Right ventricle myocardium superior (tissue), 1 donor: Measurements from ENCODE around the gene CRACR2B. TPM values are rescaled to one million over a fixed set of nuclear protein-coding genes. Genes with fewer than 3 reads are reported as not detected.

Experiments used
- ATAC-seq: fragments of 200-7000 bp; cut with Tn5 transposase; one replicate; pipeline ENCODE4 v1.9.1; 2020; ENCODE audit warnings: mild to moderate bottlenecking; ENCODE audit not compliant: poor library complexity
- DNase-seq: peaks from one replicate; pipeline ENCODE4 v3.0.0-alpha.2; 2020
- intact Hi-C: fragments of 100-400 bp; cut with DNase I; formaldehyde crosslinking; loops from one replicate; pipeline ENCODE4 v1.11.2; 2022
- total RNA-seq: library from RNA; stranded (reverse); fragmentation: NEBNext Ultra II Directional; extraction: Animal tissue kit (Norgen Biotek cat#: 25700); gene quantifications from one replicate; pipeline ENCODE4 v1.2.1, GENCODE V29; 2021
- donor health status: DM: no; HTN: yes; CAD: no; lungs with severe emphysema.

Gene CRACR2B
- total RNA-seq, 1 donor from 2014 or later: 18.9 TPM

DNA sequence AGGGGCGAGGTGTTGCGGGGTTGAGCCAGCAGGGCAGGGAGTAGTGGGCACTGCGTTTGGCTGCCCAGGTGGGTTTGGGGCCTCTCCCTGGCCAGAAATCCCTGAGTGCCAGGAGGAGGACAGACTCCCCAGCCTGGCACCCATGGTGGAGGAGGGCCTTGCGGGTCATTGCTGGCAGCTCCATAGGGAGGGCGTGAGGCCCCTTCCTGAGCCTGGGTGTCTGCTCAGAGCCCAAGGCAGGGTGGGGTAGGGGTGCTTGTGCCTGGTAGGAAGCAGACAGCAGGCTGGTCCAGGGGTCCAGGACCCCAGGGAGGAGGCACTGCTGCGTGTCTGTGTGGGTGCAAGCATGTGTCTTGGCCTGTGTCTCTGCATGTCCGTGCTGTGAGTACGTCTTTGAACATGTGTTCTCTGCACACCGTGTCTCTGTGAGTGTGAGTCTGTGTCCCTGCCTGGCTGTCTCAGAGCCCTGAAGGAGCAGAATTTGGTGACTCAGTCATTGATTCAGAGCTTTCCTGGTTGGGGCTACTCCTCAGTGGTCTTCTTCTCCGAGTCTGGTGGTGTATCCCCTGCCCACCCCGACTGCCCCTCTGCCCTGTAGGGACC lies 18.9 kb downstream of the CRACR2B start:
- no peak for ATAC-seq

DNA sequence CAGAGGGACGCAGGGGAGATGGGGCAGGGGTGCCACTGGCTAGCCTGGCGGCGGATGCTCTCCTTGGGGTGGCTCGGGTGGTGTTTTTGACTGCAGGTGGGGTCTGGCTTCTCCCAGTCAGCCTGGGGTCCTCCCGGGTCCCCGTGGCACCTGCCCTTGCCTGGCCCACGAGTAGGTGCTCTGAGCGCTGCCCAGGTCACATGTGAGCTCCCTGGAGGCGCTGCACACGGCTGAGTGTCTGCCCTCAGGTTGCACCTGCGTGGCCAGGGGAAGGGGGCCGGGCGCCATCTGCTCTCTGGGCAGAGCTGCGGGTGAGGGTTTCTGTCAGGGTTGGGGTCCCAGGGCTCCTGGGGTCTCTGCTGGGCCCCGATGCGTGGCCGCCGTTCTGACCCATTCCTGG lies 20.2 kb downstream of the CRACR2B start:
- DNase-seq (no peak), ATAC-seq (no peak)
- intact Hi-C loops: loop anchor here (5.0 kb wide), 1 partner anchor 204 kb away; no protein-coding TSS in a partner anchor

More for the DNA sequence above, 18.9 kb downstream of the CRACR2B start:
- intact Hi-C loops: loop anchor here (5.0 kb wide), 1 partner anchor 206 kb away; no protein-coding TSS in a partner anchor
- DNase-seq: no peak

DNA sequence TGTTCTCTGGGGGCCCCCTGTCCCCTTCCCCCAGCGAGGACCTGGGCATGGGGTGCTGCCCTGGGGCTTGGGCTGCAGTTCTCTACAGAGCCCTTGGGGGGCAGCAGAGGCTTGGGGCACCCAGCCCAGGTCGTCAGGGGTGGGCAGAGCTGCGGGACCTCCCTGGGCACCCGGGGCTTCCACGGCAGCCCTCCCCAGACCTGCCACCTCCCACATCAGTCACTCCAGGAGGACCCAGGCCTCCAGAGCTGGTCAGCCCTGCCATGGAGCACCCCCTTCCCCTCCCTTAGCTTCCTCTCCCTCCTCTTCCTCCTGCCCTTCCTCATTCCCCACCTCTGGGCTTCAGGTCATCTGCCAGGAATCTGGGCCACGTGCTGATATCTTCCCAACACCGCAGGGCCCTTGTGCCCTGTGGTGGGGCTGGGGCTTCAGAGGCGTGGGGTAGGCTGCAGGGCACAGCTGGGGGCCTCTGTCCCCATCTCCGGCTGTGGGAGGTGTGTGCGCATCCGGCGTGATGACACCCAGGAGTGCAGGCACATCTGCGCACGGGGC lies 20.7 kb downstream of the CRACR2B start:
- DNase-seq (peak; percentile 67), ATAC-seq (no peak)
- intact Hi-C loops: loop anchor here (5.0 kb wide), 1 partner anchor 204 kb away; no protein-coding TSS in a partner anchor

DNA sequence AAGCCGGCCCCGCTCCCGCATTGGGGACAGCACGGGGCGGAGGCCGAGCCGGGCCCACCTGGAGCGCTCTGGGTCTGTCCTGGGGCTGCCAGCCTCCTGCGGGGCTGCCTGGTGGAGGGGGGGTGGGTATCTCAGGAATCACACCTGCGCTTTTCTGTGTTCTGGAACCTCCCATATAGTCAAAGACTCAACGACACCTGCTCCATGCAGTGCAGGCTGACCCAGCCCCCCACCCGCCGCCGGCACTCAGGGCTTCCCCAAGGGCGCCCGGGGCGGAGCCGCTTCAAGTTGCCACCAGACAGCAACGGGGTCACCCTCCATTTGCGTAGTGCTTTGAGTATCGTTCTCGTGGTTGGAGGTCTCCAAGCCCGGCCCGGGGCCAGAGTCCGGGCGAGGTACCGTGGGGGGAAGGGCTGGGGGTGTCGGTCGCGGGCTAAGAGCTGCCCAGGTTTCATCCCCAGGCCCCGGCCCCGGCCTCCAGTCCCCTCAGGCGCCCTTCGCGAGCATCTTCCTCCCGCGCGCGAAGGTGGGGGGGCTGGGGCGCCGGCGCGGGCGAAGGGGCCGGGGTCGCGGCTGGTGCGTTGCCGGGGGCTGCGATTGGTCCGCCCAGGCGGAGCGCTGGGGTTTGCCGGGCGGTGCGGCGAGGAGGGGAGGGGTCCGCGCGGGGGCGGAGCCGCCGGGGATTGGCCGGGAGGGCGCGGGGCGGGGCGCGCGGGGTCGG lies 21.5 kb downstream of the CRACR2B start:
- intact Hi-C loops: loop anchor here (5.0 kb wide), 1 partner anchor 203 kb away; no protein-coding TSS in a partner anchor
- no peak for DNase-seq
- ATAC-seq: no peak

DNA sequence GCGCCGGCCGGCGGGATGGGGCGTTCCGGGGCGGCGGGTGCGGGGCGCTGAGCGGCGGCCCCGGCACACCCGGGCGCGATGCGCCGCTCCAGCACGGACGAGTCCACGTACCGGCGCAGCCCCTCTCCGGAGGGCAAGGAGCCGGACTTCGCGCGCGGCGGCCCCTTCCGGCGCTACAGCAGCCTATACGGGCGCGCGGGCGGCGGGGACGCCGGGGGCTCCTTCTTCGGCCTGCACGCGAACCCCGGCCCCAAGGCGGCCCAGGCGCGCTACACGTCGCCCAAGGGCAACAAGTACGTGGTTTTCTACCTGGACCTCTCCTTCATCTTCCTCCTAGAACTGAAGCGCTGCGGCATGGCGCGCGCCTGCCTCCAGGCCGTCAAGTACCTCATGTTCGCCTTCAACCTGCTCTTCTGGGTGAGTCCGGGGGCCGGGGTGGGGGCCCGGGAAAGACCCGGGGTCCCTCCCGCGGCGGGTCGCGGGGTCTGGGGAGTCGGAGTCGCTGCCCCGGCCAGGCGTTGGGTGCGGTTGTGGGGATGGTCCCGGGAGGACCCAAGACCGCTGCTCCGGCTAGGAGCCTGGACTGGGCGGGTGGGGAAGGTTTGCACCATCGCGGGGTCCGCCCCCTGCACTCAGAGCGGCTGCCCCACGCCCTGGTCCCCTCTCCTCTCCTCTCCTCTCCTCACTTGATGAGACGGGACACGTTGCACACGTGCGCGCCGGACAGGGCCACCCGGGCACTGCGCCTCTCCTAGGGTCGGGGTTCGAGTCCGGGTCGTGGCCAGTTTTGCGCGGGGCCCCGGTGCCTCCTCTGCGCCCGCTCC lies 22.4 kb downstream of the CRACR2B start:
- DNase-seq: no peak
- no peak for ATAC-seq
- intact Hi-C loops: loop anchor here (5.0 kb wide), 1 partner anchor 202 kb away; no protein-coding TSS in a partner anchor

DNA sequence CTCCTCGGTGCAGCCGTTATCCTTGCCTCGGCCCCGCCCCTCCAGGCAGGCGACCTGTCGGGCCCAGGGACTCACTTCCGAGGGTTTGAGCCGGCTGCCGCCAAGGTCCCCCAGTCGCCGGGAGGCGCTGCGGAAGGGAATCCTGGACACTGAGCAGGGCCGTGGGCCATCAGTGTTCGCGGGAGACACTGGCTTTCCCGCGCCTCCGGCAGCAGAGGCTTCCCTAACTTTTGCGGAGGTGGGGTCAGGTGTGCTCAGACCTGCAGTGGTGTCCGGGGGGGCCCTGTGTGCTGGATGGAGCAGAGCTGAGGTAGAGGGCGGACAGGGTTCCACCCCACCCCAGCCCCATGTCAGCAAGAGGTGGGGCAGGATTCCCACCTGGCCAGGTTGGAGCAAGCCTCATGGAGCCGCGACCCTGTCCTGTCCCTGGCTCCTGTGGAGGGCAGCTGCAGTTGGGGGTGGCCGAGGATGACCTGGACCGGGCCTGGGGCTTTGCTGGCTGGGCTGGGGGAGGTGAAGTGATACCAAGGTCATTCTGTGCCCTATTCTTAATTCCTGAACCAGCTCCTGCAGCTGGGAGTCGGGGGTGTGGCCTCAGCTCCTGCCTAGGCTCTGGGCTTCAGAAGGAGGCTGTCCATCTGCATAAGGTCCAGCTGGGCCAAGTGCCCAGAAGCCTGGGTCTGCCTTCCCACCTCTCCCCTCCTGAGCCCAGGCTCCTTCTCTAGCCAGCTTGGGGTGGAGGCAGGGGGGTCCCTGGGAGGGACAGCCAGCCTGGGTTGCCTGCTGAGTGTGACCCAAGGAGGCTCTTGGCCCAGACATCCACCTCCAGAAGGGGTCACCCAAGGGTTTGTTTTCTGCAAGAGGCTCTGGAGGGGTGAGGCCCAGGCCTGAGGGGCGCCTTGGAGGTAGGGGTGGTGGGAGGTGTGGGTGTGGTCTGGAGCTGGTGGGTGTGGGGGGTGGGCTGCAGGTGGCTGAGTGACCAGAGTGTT lies 23.4 kb downstream of the CRACR2B start:
- no peak for ATAC-seq
- intact Hi-C loops: no loop called here
- no peak for DNase-seq

DNA sequence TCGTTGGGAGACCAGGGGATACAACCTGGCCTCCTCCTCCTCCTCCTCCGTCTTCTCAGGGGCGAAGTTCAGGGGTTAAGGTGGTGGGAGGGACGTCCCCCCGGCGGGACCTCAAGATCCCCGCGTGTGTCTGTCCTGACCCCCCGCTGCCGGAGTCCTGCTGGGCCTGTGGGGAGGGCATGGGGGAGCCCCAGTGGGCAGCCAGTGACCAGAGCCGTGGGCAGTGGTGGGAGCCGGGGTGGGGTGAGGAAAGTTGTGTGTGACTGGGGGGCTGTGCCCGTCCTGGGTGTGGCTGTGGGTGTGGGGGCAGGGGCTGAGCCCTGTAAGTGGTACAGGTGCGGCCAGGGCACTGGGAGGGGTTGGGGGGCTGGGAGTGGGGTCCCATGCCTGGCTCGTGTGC lies 25.0 kb downstream of the CRACR2B start:
- no peak for DNase-seq
- intact Hi-C loops: no loop called here
- no peak for ATAC-seq

DNA sequence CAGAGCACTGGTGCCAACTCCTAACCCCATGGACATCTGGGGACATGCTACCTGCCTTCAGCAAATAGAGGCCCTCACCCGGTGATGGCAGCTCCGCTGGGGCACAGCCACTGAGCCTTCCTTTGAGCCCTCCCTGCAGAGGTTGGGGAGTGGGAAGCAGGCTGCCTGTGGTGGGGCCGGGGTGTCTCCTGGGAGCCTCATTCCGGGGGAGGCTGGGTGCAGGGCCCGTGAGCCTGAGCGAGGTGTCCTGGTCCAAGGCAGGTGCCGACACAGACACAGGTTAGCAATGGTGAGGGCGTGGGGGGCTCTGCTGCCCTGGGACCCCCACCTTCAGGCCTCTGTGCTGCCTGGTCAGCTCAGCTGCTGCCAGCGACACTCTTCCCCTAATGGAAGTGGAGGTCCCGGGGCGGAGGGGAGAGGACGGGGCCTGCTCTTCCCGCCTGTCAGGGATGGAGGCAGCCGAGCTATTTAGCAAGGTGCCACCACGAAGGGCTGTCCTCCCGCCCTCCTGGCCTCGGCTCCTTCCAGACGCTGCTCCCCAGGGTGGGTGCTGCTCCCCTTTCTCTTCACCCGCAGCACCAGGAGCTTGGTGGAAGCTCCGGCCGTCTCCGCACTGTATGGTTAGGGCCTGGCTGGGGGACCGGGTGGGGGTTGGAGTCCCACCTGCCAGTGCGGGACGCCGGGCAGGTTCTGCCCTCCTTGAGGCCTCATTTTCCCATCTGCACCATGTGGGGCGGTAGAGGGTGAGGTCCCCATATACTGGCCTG lies 26.1 kb downstream of the CRACR2B start:
- intact Hi-C loops: no loop called here
- ATAC-seq (no peak), DNase-seq (no peak)

DNA sequence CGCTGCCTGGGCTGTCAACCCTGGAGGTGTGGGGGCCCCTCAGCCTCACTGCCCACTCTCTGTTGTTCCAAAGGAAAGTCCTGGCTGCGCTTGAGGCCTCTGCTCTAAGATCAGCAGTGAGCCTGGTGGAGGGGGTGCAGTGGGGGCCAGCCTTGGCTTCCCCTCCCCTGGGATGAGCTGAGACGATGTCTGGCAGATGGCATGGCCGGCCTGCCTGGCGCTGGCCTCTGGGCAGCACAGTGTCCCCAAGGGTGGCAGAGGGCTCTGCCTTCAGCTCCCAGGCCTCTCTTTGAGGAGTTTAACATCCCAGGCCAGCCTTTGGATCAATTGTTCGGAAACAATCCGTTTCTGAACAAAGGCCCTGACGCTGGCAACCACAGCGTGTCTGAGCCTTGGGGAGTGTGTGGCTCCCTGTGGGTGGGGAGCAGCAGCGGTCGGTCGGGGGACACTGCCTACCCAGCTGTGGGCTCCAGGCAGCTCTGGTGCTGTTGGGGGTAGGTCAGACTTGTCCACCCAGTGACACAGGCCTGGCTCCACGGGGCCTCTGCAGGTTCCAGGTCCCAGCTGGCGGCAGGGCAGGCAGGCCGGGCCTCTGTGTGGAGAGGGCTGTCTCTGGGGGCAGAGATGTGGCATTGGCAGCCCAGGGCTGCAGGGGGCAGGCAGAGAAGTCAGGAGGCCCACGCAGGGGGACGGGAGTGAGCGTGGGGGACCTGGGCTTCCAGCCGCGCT lies 27.0 kb downstream of the CRACR2B start:
- no peak for ATAC-seq
- intact Hi-C loops: no loop called here
- DNase-seq: no peak

DNA sequence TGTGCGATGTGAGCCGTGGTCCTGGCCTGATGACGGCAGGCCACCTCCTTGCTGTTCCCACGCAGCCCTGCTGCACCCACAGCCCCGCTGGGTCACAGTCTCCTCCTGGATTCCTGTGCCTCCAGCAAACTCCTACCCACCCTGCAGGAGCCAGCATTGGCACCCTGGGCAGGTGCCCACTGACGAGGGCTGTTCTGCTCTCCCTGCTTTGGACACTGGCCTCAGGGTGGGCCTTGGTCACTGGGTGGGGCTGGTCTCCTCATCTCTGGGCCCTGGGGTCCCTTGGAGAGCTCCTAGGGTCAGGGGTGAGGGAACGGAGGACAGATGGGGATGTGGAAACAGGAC lies 27.6 kb downstream of the CRACR2B start:
- no peak for DNase-seq
- no peak for ATAC-seq
- intact Hi-C loops: no loop called here

DNA sequence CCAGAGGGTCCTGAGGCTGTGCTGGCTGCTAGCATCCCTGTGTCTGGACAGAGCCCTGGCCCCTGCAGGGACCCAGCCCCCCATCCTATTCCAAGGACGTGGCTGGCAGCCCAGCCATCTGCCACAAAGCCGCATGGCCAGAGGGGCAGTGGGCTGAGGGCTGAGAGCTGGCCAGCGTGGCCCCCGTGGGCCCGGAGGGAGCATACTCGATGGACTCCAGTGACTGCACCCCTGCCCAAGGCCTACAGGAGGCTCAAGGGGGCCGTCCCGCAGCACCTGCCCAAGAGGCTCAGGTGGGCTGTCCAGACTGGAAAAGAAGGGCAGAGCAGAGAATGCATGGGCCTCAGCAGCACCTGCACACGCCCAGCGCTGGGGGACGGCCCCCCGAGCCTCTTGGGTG lies 28.1 kb downstream of the CRACR2B start:
- ATAC-seq: no peak
- DNase-seq: no peak
- intact Hi-C loops: no loop called here

DNA sequence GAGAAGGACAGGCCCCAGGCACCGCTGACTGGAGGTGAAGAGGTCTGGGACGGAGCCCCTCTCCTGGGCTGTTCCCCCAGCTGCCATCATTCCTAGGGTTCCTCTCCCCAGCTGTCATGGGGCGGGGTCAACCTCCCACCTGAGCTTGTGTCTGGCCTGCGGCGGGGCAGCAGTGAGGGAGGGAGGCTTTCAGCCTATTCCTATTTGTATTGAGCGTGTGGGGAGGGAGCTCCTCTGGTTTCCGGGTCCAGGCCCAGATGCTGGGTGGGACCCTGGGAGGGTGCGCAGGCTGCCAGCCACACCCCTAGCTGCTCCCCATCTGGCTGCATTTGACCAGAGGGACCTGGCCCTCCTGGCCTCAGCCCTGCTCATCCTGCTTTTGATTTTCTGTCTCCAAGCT lies 28.7 kb downstream of the CRACR2B start:
- intact Hi-C loops: no loop called here
- ATAC-seq (no peak), DNase-seq (no peak)

DNA sequence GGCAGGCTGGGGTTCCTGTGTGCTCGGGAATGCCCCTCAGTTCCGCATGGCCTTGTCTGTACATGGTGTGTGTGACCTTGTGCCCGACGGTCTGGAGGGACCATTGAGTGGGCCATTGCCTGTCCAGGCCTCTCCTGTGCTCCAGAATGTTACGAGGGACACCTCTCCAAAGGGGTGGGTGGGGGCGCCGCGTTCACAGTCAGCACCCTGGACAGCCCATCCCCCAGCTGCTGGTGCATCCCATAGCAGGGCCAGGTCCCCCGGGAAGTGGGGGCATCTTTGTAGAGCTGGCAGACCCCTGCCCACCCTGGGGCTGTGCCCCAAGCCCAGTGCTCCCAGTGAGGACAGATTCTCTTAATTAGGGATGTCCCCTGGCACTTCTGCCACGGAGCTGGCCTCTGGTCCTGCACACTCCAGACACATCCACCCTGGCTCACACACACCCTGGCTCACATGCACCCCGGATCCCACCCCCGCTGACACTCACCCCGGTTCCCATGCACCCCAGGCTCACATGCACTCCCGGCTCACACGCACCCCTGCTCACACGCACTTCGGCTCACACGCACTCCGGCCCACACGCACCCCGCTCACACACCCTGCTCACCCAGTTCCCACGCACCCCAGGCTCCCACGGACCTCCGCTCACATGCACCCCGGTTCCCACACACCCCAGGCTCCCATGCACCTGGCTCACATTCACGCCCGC lies 30.5 kb downstream of the CRACR2B start:
- intact Hi-C loops: no loop called here

DNA sequence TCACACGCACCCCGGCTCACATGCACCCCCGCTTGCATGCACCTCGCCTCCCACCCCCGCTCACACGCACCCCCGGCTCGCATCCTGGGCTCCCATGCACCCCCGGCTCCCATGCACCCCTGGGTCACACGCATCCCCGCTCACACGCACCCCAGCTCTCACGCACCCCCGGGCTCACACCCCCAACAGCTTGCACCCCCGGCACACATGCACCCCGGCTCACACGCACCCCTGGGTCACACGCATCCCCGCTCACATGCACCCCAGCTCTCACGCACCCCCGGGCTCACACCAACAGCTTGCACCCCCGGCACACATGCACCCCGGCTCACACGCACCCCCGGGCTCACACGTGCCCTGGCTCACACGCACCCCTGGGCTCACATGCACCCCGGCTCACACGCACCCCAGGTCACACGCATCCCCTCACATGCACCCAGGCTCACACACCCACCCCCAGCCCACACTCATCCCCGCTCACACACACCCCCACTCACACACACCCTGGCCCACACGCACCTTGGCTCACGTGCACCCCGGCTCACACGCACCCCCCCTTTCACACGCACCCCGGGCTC lies 31.1 kb downstream of the CRACR2B start:
- intact Hi-C loops: no loop called here
- ATAC-seq (no peak), DNase-seq (no peak)

More for the DNA sequence above, 30.5 kb downstream of the CRACR2B start:
- no peak for DNase-seq
- ATAC-seq: no peak

DNA sequence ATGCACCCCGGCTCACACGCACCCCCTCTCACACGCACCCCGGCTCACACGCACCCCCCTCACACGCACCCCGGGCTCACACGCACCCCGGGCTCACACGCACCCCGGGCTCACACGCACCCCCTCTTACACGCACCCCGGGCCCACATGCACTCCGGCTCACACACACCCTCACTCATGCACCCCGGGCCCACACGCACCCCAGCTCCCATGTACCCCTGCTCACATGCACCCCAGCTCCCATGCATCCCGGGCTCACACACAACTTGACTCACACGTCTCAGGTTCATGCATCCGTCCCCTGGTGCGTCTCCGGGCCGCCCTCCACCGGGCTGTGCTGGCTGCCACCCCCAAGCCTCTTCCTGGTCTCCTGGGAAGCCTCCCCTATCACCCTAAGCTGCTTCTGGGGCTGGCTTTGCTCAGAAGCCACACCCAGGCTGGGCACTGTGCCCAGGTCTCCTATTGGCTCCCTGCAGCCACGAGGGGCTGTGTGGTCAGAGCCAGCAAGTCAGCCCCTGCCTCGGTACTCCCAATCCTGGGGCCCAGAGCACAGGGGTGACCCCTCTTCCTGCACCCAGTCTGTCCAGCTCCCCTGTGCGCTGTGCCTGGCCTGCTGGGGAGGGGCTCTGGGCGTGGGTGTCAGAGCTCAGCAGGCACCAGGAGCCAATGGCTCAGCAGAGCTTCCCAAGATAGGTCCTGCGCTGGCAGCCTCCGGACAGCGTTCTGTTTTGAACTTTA lies 31.8 kb downstream of the CRACR2B start:
- ATAC-seq (peak; percentile 72), DNase-seq (peak; percentile 92)
- intact Hi-C loops: no loop called here
